IMR-90 (cell line): ENCODE measurements around the gene GPC6. TPM values are rescaled to one million over a fixed set of nuclear protein-coding genes. Genes with fewer than 3 reads are reported as not detected.

Source experiments
- ATAC-seq: fragments of 200-7000 bp; cut with Tn5 transposase; 2 replicates; pipeline ENCODE4 v1.9.1; 2020; ENCODE audit warnings: low read depth, mild to moderate bottlenecking, moderate library complexity
- BruUV-seq: library from RNA; stranded (reverse); fragments of 400-500 nt; replicated peaks from 2 replicates; lab custom pipeline; 2021; lab: Mats Ljungman, UMichigan
- CTCF ChIA-PET: fragments of 300-600 bp; formaldehyde crosslinking; extraction: SDS; loops from one replicate; lab custom pipeline; 2021; ENCODE audit warnings: antibody characterized with exemption; lab: Yijun Ruan, JAX
- POLR2A ChIA-PET: fragments of 300-600 bp; sonication (Branson Sonifier 250); formaldehyde crosslinking; loops from one replicate; lab custom pipeline; 2022; ENCODE audit warnings: antibody characterized with exemption; ENCODE audit not compliant: unreplicated experiment; lab: Charles Lee
- DNase-seq: peaks from one replicate; pipeline ENCODE4 v3.0.0; 2013
- H2AFZ ChIP-seq: replicated peaks from 2 replicates; pipeline ENCODE3; 2013; ENCODE audit warnings: low read length, mild to moderate bottlenecking; ENCODE audit not compliant: poor library complexity
- H2AK5ac ChIP-seq: 2 replicates; pipeline ENCODE4 v1.6.1; 2013; ENCODE audit warnings: low read depth, low read length, inconsistent platforms
- H2AK9ac ChIP-seq: replicated peaks from 2 replicates; pipeline ENCODE3; 2013; ENCODE audit warnings: mild to moderate bottlenecking, low read depth, low read length, moderate library complexity; ENCODE audit not compliant: poor library complexity
- H2BK120ac ChIP-seq: 2 replicates; pipeline ENCODE4 v1.6.1; 2013; ENCODE audit warnings: low read depth, low read length, inconsistent platforms
- H2BK15ac ChIP-seq: 3 replicates; pipeline ENCODE4 v1.6.1; 2013; ENCODE audit warnings: low read depth, low read length, inconsistent platforms
- H2BK20ac ChIP-seq: 2 replicates; pipeline ENCODE4 v1.6.1; 2013; ENCODE audit warnings: low read depth, mild to moderate bottlenecking, inconsistent platforms, low read length, moderate library complexity
- H2BK5ac ChIP-seq: 2 replicates; pipeline ENCODE4 v1.6.1; 2013; ENCODE audit warnings: mild to moderate bottlenecking, low read depth, low read length, inconsistent platforms; ENCODE audit not compliant: poor library complexity, severe bottlenecking
- H3K14ac ChIP-seq: replicated peaks from 2 replicates; pipeline ENCODE4 v1.6.1; 2013; ENCODE audit warnings: low read depth, low read length, inconsistent platforms
- H3K18ac ChIP-seq: 2 replicates; pipeline ENCODE4 v1.6.1; 2013; ENCODE audit warnings: low read depth, low read length, control low read depth
- H3K23ac ChIP-seq: 2 replicates; pipeline ENCODE4 v1.6.1; 2013; ENCODE audit warnings: low read depth, low read length, inconsistent platforms
- H3K27ac ChIP-seq: 2 replicates; pipeline ENCODE4 v1.5.1; 2013; ENCODE audit warnings: mild to moderate bottlenecking, control low read depth, low read length; ENCODE audit not compliant: insufficient read depth
- H3K27me3 ChIP-seq: 2 replicates; pipeline ENCODE4 v1.6.1; 2013; ENCODE audit warnings: low read length; ENCODE audit not compliant: control insufficient read depth, insufficient read depth
- H3K36me3 ChIP-seq: 2 replicates; pipeline ENCODE4 v1.6.1; 2013; ENCODE audit warnings: low read length, mixed read lengths; ENCODE audit not compliant: control insufficient read depth, insufficient read depth
- H3K4ac ChIP-seq: 2 replicates; pipeline ENCODE4 v1.6.1; 2013; ENCODE audit warnings: low read depth, low read length, inconsistent platforms
- H3K4me1 ChIP-seq: 2 replicates; pipeline ENCODE4 v1.6.1; 2013; ENCODE audit warnings: low read length, mixed read lengths; ENCODE audit not compliant: control insufficient read depth, insufficient read depth
- H3K4me2 ChIP-seq: 2 replicates; pipeline ENCODE4 v1.6.1; 2013; ENCODE audit warnings: low read depth, mild to moderate bottlenecking, control low read depth, low read length, moderate library complexity
- H3K4me3 ChIP-seq: 2 replicates; pipeline ENCODE4 v1.5.1; 2013; ENCODE audit warnings: low read depth, mild to moderate bottlenecking, control low read depth, low read length, moderate library complexity; ENCODE audit not compliant: insufficient read depth
- H3K56ac ChIP-seq: 2 replicates; pipeline ENCODE4 v1.6.1; 2013; ENCODE audit warnings: low read length, inconsistent platforms; ENCODE audit not compliant: insufficient read depth; ENCODE audit errors: extremely low read depth
- H3K79me1 ChIP-seq, 2 experiments: 2 replicates each; pipeline ENCODE4 v1.6.1; 2013; ENCODE audit warnings: low read length in 2 of 2, inconsistent platforms in 1 of 2, low read depth in 1 of 2
- H3K9ac ChIP-seq: 2 replicates; pipeline ENCODE4 v1.6.1; 2013; ENCODE audit warnings: low read depth, low read length, control low read depth
- H3K9me1 ChIP-seq: 2 replicates; pipeline ENCODE4 v1.6.1; 2013; ENCODE audit warnings: low read length, inconsistent platforms; ENCODE audit not compliant: insufficient read depth
- H3K9me3 ChIP-seq: 2 replicates; pipeline ENCODE4 v1.6.1; 2013; ENCODE audit warnings: low read length; ENCODE audit not compliant: control insufficient read depth, insufficient read depth
- H4K20me1 ChIP-seq: 2 replicates; pipeline ENCODE4 v1.6.1; 2013; ENCODE audit warnings: low read length, inconsistent platforms; ENCODE audit not compliant: insufficient read depth
- H4K5ac ChIP-seq: 2 replicates; pipeline ENCODE4 v1.6.1; 2013; ENCODE audit warnings: mild to moderate bottlenecking, low read depth, low read length, control low read depth
- H4K8ac ChIP-seq, 2 experiments: 2 replicates each; pipeline ENCODE4 v1.6.1; 2013; ENCODE audit warnings: low read depth in 2 of 2, low read length in 2 of 2, control low read depth in 1 of 2, inconsistent platforms in 1 of 2
- H4K91ac ChIP-seq: 2 replicates; pipeline ENCODE4 v1.6.1; 2013; ENCODE audit warnings: low read depth, low read length, inconsistent platforms; ENCODE audit not compliant: insufficient read depth
- USF2 ChIP-seq: fragments of 150-350 bp; IDR thresholded peaks from 2 replicates; pipeline ENCODE4 v1.6.1; 2017; ENCODE audit warnings: mild to moderate bottlenecking, antibody characterized with exemption, low read length, low read depth
- WGBS, 2 experiments: methylation state at CpG; one replicate each; pipeline versions ENCODE4 v1.1.5 to v1.1.7; 2013; ENCODE audit warnings: missing lambda C conversion rate in 2 of 2; ENCODE audit not compliant: insufficient read length in 1 of 2; ENCODE audit errors: extremely low coverage in 2 of 2; 5-methylcytosine and 5-hydroxymethylcytosine counted together
- dilution Hi-C: fragments of 300-500 bp; cut with HindIII; formaldehyde crosslinking; loops from one replicate; pipeline ENCODE4 v1.14.3; 2018; ENCODE audit warnings: low sequenced_read_pairs; ENCODE audit not compliant: unreplicated experiment
- in situ Hi-C: fragments of 300-500 bp; cut with MboI; formaldehyde crosslinking; loops from 3 replicates; pipeline ENCODE4 v1.14.3; 2019; ENCODE audit warnings: low sequenced_read_pairs, inconsistent platforms, mixed read lengths
- intact Hi-C: fragments of 100-400 bp; cut with micrococcal nuclease; formaldehyde crosslinking; loops from 2 replicates; pipeline ENCODE4 v1.10.0; 2022
- polyA plus RNA-seq, 3 experiments: library from polyadenylated mRNA; depleted of rRNA; stranded (reverse); fragments of >200 nt; gene quantifications; 2 replicates each; pipeline ENCODE4 v1.2.3, GENCODE V29; 2012; ENCODE audit warnings: low replicate concordance in 1 of 3
- total RNA-seq: library from RNA; depleted of rRNA; stranded (reverse); fragments of >200 nt; gene quantifications from 2 replicates; pipeline ENCODE4 v1.2.3, GENCODE V29; 2012

GPC6 gene
- total and polyA plus RNA-seq, 2 of the 4 experiments (the other 2 are of a cell fraction): 14.9 to 39.4 TPM

DNA sequence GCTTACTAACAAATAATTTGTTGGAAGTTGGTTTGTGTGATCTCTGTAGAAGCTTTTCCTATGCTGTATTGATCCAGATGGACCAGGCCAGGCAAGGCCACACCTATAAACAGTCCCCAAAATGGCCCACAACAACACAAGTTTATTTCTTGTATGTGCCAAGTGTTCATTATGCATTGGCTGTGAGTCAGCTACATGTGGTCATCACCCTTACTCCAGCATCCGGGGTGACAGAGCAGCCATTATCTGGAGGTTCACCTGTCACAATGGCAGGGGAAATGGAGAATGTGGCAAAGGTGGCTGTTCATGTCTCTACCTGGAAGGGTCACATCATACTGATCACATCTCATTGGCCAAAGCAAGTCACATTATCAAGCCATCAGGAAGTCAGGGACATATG lies 1088.6 kb downstream of the GPC6 start:
- Histone ChIP-seq H3K4me2 (no peak overlapping the region), H3K4me3 (no peak overlapping the region), H2AFZ (no peak overlapping the region), H3K23ac (no peak overlapping the region), H4K8ac (no peak overlapping the region), H3K4ac (peak overlapping the region; percentile 33; the same call in 1 of the 2 replicates), H3K9me3 (no peaks in the 10 kb centered on the region), H3K9me1 (peaks cover 15% of the 10 kb centered on the region), H3K18ac (peak overlapping the region; percentile 29; the same call in 1 of the 2 replicates), H4K20me1 (no peaks in the 10 kb centered on the region), H2BK15ac (peak overlapping the region; percentile 20; the same call in 1 of the 3 replicates), H3K9ac (no peak overlapping the region), H2BK120ac (peak overlapping the region; percentile 33; the same call in 1 of the 2 replicates), H3K27me3 (no peaks in the 10 kb centered on the region), H4K91ac (peak overlapping the region; percentile 8; the same call in 1 of the 2 replicates), H3K56ac (no peak overlapping the region), H3K4me1 (peaks cover 7% of the 10 kb centered on the region), H3K36me3 (no peaks in the 10 kb centered on the region), H4K5ac (no peak overlapping the region), H3K14ac (no peak overlapping the region), H3K79me1 (no peaks in the 10 kb centered on the region), H2BK5ac (no peak overlapping the region), H2BK20ac (peak overlapping the region; percentile 46; the same call in 1 of the 2 replicates), H3K27ac (no peak overlapping the region), H2AK5ac (peak overlapping the region; percentile 42), H2AK9ac (no peak overlapping the region)
- no peak for TF ChIP-seq USF2
- BruUV-seq: no TSS peak
- ChIA-PET POLR2A (no interaction called here), CTCF (interaction anchor here (0.6 kb wide), 1 partner anchor 116 kb away, joined by 3 read pairs; no protein-coding TSS in a partner anchor)
- intact Hi-C loops (no loop called here), in situ Hi-C loops (no loop called here), dilution Hi-C loops (no loop called here)
- no CpG with 5 or more reads among the region's 1 CpG for WGBS, 2 experiments
- DNase-seq (no peak), ATAC-seq (no peak)
